Mesenchymal stem cell (in vitro differentiated cells and primary cell): ENCODE measurements around the gene EFNA2.
A peak's percentile ranks its signal among the peaks of the same experiment; 100 is the strongest.

Experiments used
- DNase-seq: peaks from one replicate; pipeline ENCODE4 v3.0.0-alpha.2; 2013
- H2AFZ ChIP-seq: one replicate; pipeline ENCODE4 v1.6.1; 2013; ENCODE audit warnings: low read depth, mild to moderate bottlenecking, control low read depth, inconsistent platforms, low read length, moderate library complexity
- H2AK5ac ChIP-seq: 2 replicates; pipeline ENCODE4 v1.6.1; 2013; ENCODE audit warnings: low read length, moderate library complexity, mild to moderate bottlenecking, inconsistent platforms; ENCODE audit not compliant: severe bottlenecking
- H2BK120ac ChIP-seq: one replicate; pipeline ENCODE4 v1.6.1; 2013; ENCODE audit warnings: low read depth, mild to moderate bottlenecking, inconsistent platforms, low read length, moderate library complexity
- H2BK12ac ChIP-seq, 2 experiments: one replicate each; pipeline ENCODE4 v1.6.1; 2013; ENCODE audit warnings: inconsistent platforms in 2 of 2, low read length in 2 of 2, mild to moderate bottlenecking in 2 of 2, moderate library complexity in 2 of 2, control low read depth in 1 of 2
- H2BK15ac ChIP-seq: one replicate; pipeline ENCODE4 v1.6.1; 2013; ENCODE audit warnings: mild to moderate bottlenecking, low read depth, inconsistent platforms; ENCODE audit not compliant: poor library complexity, severe bottlenecking
- H2BK5ac ChIP-seq: 2 replicates; pipeline ENCODE4 v1.6.1; 2013; ENCODE audit warnings: low read depth, mild to moderate bottlenecking, low read length, control low read depth, inconsistent platforms; ENCODE audit not compliant: poor library complexity, severe bottlenecking
- H3K14ac ChIP-seq, 2 experiments: one replicate each; pipeline ENCODE4 v1.6.1; 2013; ENCODE audit warnings: inconsistent platforms in 2 of 2, low read length in 2 of 2, control low read depth in 1 of 2, mild to moderate bottlenecking in 1 of 2, moderate library complexity in 1 of 2
- H3K18ac ChIP-seq, 2 experiments: one replicate each; pipeline ENCODE4 v1.6.1; 2013; ENCODE audit warnings: inconsistent platforms in 2 of 2, low read length in 2 of 2, control low read depth in 1 of 2, low read depth in 1 of 2, mild to moderate bottlenecking in 1 of 2
- H3K23ac ChIP-seq, 2 experiments: one replicate each; pipeline ENCODE4 v1.6.1; 2013; ENCODE audit warnings: inconsistent platforms in 2 of 2, low read length in 2 of 2, mild to moderate bottlenecking in 2 of 2, moderate library complexity in 2 of 2, control low read depth in 1 of 2
- H3K27ac ChIP-seq: 2 replicates; pipeline ENCODE4 v1.5.1; 2013; ENCODE audit warnings: mild to moderate bottlenecking, moderate library complexity, low read length, control low read depth, inconsistent platforms; ENCODE audit not compliant: poor library complexity, severe bottlenecking
- H3K27me3 ChIP-seq, 2 experiments: 2 replicates each; pipeline versions ENCODE4 v1.6.1 to v1.7.0; 2013; ENCODE audit warnings: low read length in 2 of 2, mild to moderate bottlenecking in 2 of 2, moderate library complexity in 2 of 2, control low read depth in 1 of 2, inconsistent platforms in 1 of 2; ENCODE audit not compliant: control insufficient read depth in 1 of 2, insufficient read depth in 1 of 2
- H3K36me3 ChIP-seq, 2 experiments: 2 replicates each; pipeline versions ENCODE4 v1.6.1 to v1.7.0; 2013; ENCODE audit warnings: low read length in 2 of 2, control low read depth in 1 of 2, inconsistent platforms in 1 of 2, low read depth in 1 of 2, mild to moderate bottlenecking in 1 of 2; ENCODE audit not compliant: insufficient read depth in 2 of 2, control insufficient read depth in 1 of 2
- H3K4ac ChIP-seq, 2 experiments: one replicate each; pipeline ENCODE4 v1.6.1; 2013; ENCODE audit warnings: inconsistent platforms in 2 of 2, low read length in 2 of 2, mild to moderate bottlenecking in 2 of 2, moderate library complexity in 2 of 2, control low read depth in 1 of 2, low read depth in 1 of 2
- H3K4me1 ChIP-seq: 2 replicates; pipeline ENCODE4 v1.6.1; 2013; ENCODE audit warnings: low read depth, low read length, control low read depth; ENCODE audit not compliant: control insufficient read depth, insufficient read depth
- H3K4me2 ChIP-seq: 2 replicates; pipeline ENCODE4 v1.6.1; 2013; ENCODE audit warnings: low read length, mild to moderate bottlenecking, inconsistent platforms; ENCODE audit not compliant: poor library complexity, severe bottlenecking
- H3K4me3 ChIP-seq, 2 experiments: 2 replicates each; pipeline versions ENCODE4 v1.5.1 to v1.7.0; 2013; ENCODE audit warnings: low read length in 2 of 2, mild to moderate bottlenecking in 2 of 2, control low read depth in 1 of 2, low read depth in 1 of 2; ENCODE audit not compliant: insufficient read depth in 1 of 2
- H3K79me1 ChIP-seq: replicated peaks from 2 replicates; pipeline ENCODE4 v1.6.1; 2013; ENCODE audit warnings: mild to moderate bottlenecking, control low read depth, low read length, inconsistent platforms; ENCODE audit not compliant: poor library complexity, severe bottlenecking
- H3K9ac ChIP-seq: 2 replicates; pipeline ENCODE4 v1.7.0; 2013; ENCODE audit warnings: mild to moderate bottlenecking, low read length, moderate library complexity
- H3K9me3 ChIP-seq: 2 replicates; pipeline ENCODE4 v1.7.0; 2013; ENCODE audit warnings: mild to moderate bottlenecking, low read length; ENCODE audit not compliant: control insufficient read depth
- H4K8ac ChIP-seq: one replicate; pipeline ENCODE4 v1.6.1; 2013; ENCODE audit warnings: inconsistent platforms, mild to moderate bottlenecking, low read length, moderate library complexity
- H4K91ac ChIP-seq: one replicate; pipeline ENCODE4 v1.6.1; 2013; ENCODE audit warnings: mild to moderate bottlenecking, low read length, inconsistent platforms
- WGBS: methylation state at CpG from one replicate; pipeline ENCODE4 v1.1.7; 2013; ENCODE audit warnings: mixed read lengths; 5-methylcytosine and 5-hydroxymethylcytosine counted together

The EFNA2 gene

GRCh38 chr19:1286487-1287353, 1.0 kb downstream of the EFNA2 start:
- Histone ChIP-seq H4K8ac (no peak overlapping the region), H3K27me3 (peaks cover 45 to 82% of the 10 kb centered on the region in 2 experiments)

GRCh38 chr19:1287354-1288225, 1.9 kb downstream of the EFNA2 start:
- H2AK5ac ChIP-seq = no peak overlapping the region
- H4K8ac ChIP-seq = no peak overlapping the region
- H2AFZ ChIP-seq = no peak overlapping the region
- no peak overlapping the region for H3K23ac ChIP-seq
- no peak overlapping the region for H3K14ac ChIP-seq
- no peak overlapping the region for H2BK15ac ChIP-seq
- H3K9me3 ChIP-seq = no peaks in the 10 kb centered on the region
- H2BK12ac ChIP-seq = no peak overlapping the region
- WGBS = 78% methylated on average over 55 of the region's 55 CpGs
- no peak overlapping the region for H3K18ac ChIP-seq
- H3K79me1 ChIP-seq = no peaks in the 10 kb centered on the region
- no peak overlapping the region for H3K27ac ChIP-seq
- no peak for DNase-seq
- H3K27me3 ChIP-seq = peaks cover 53 to 90% of the 10 kb centered on the region in 2 experiments
- H3K4me1 ChIP-seq = peaks cover 19% of the 10 kb centered on the region
- H3K4ac ChIP-seq = no peak overlapping the region
- H3K4me3 ChIP-seq = no peak overlapping the region
- H2BK120ac ChIP-seq = no peak overlapping the region
- H3K9ac ChIP-seq = no peak overlapping the region
- no peaks in the 10 kb centered on the region for H3K36me3 ChIP-seq
- H3K4me2 ChIP-seq = no peak overlapping the region
- no peak overlapping the region for H4K91ac ChIP-seq
- no peak overlapping the region for H2BK5ac ChIP-seq

More at GRCh38 chr19:1286487-1287353, 1.0 kb downstream of the EFNA2 start:
- no peak overlapping the region for H2AK5ac ChIP-seq
- H2BK15ac ChIP-seq = no peak overlapping the region
- 65% methylated on average over 38 of the region's 38 CpGs for WGBS
- no peak overlapping the region for H2AFZ ChIP-seq
- H3K4me1 ChIP-seq = peaks cover 18% of the 10 kb centered on the region
- no peak overlapping the region for H3K9ac ChIP-seq
- H3K9me3 ChIP-seq = no peaks in the 10 kb centered on the region
- no peaks in the 10 kb centered on the region for H3K36me3 ChIP-seq
- no peak overlapping the region for H2BK12ac ChIP-seq
- H3K14ac ChIP-seq = no peak overlapping the region
- H4K91ac ChIP-seq = no peak overlapping the region
- H3K4ac ChIP-seq = no peak overlapping the region
- DNase-seq = no peak
- no peak overlapping the region for H3K27ac ChIP-seq
- no peak overlapping the region for H3K4me3 ChIP-seq
- no peak overlapping the region for H3K18ac ChIP-seq
- no peak overlapping the region for H2BK5ac ChIP-seq
- H3K23ac ChIP-seq = no peak overlapping the region
- H3K79me1 ChIP-seq = no peaks in the 10 kb centered on the region
- H2BK120ac ChIP-seq = no peak overlapping the region
- H3K4me2 ChIP-seq = no peak overlapping the region

GRCh38 chr19:1288226-1288612, 2.5 kb downstream of the EFNA2 start:
- Histone ChIP-seq H2AK5ac (no peak overlapping the region), H3K79me1 (no peaks in the 10 kb centered on the region), H3K14ac (no peak overlapping the region), H3K27me3 (peaks cover 60 to 91% of the 10 kb centered on the region in 2 experiments), H2AFZ (no peak overlapping the region), H3K4ac (no peak overlapping the region), H2BK15ac (no peak overlapping the region), H4K8ac (no peak overlapping the region), H3K23ac (no peak overlapping the region), H2BK5ac (no peak overlapping the region), H3K36me3 (no peaks in the 10 kb centered on the region), H2BK12ac (no peak overlapping the region), H4K91ac (no peak overlapping the region), H3K27ac (no peak overlapping the region), H3K4me2 (no peak overlapping the region), H2BK120ac (no peak overlapping the region), H3K9ac (no peak overlapping the region), H3K9me3 (no peaks in the 10 kb centered on the region), H3K18ac (no peak overlapping the region), H3K4me3 (peak overlapping the region in 1 of 2 experiments; percentile 26), H3K4me1 (peaks cover 19% of the 10 kb centered on the region)
- DNase-seq = no peak
- 90% methylated on average over 18 of the region's 18 CpGs for WGBS
